ENCODE results near the gene POLH.

- TF ChIP-seq EZH2 (IDR thresholded peaks at IDR 0.05; ENCODE audit: insufficient read depth, poor library complexity, severe bottlenecking) (no peak), EZH2phosphoT487 (IDR thresholded peaks at IDR 0.05; ENCODE audit: insufficient read depth, low read depth) (no peak)
These were observed 48.9 kb downstream of the POLH start for GRCh38 chr6:43624786-43625288.
